GM12878 (cell line): ENCODE data around the gene RPL38.

Experiments used
- CHD4 ChIP-seq: fragments of 200-600 bp; sonication (generic); IDR thresholded peaks from 2 replicates; pipeline ENCODE4 v1.6.1; 2016; ENCODE audit warnings: mild to moderate bottlenecking
- CTCF ChIP-seq, 3 experiments: IDR thresholded peaks in 2 of 3; conservative IDR thresholded peaks in 1 of 3; 2 replicates each; pipeline ENCODE4 v1.5.1; 2011; ENCODE audit warnings: low read depth in 3 of 3, low read length in 3 of 3, mild to moderate bottlenecking in 3 of 3, control low read depth in 2 of 3, moderate library complexity in 2 of 3, inconsistent platforms in 1 of 3, mixed read lengths in 1 of 3; ENCODE audit not compliant: control insufficient read depth in 2 of 3, insufficient read depth in 1 of 3; ENCODE audit errors: extremely low read depth in 1 of 3
- E2F8 ChIP-seq: fragments of 450-650 bp; IDR thresholded peaks from 2 replicates; pipeline ENCODE4 v1.6.1; 2018; ENCODE audit warnings: mild to moderate bottlenecking, low read depth, moderate library complexity; ENCODE audit not compliant: partially characterized antibody
- ETV6 ChIP-seq, 2 experiments: fragments of 450-650 bp in 1 of 2; IDR thresholded peaks in 1 of 2; conservative IDR thresholded peaks in 1 of 2; 2 replicates each; pipeline ENCODE4 v1.6.1; 2014; ENCODE audit warnings: antibody characterized with exemption in 1 of 2, borderline replicate concordance in 1 of 2, low read depth in 1 of 2, mild to moderate bottlenecking in 1 of 2, moderate library complexity in 1 of 2
- MTA2 ChIP-seq: fragments of 450-650 bp; IDR thresholded peaks from 2 replicates; pipeline ENCODE4 v1.6.1; 2016; ENCODE audit warnings: low read depth, mild to moderate bottlenecking, moderate library complexity
- NFYA ChIP-seq: IDR thresholded peaks from 2 replicates; pipeline ENCODE4 v1.6.1; 2011; ENCODE audit warnings: low read depth, mild to moderate bottlenecking, low read length, improper control_type of control experiment, borderline replicate concordance
- PAX5 ChIP-seq: IDR thresholded peaks from 2 replicates; pipeline ENCODE4 v1.6.1; 2011; ENCODE audit warnings: low read depth, low read length, borderline replicate concordance
- RFX5 ChIP-seq: IDR thresholded peaks from 2 replicates; pipeline ENCODE4 v1.6.1; 2011; ENCODE audit warnings: low read depth, low read length, improper control_type of control experiment
- SREBF2 ChIP-seq: IDR thresholded peaks from 2 replicates; pipeline ENCODE4 v1.6.1; 2012; ENCODE audit warnings: mild to moderate bottlenecking, low read length
- SRF ChIP-seq, 2 experiments: IDR thresholded peaks; 2 replicates each; pipeline ENCODE4 v1.6.1; 2011; ENCODE audit warnings: low read depth in 2 of 2, low read length in 2 of 2, mild to moderate bottlenecking in 1 of 2, moderate library complexity in 1 of 2
- TAF1 ChIP-seq: IDR thresholded peaks from 2 replicates; pipeline ENCODE4 v1.6.1; 2011; ENCODE audit warnings: mild to moderate bottlenecking, low read depth, low read length, borderline replicate concordance
- TBL1XR1 ChIP-seq: IDR thresholded peaks from 2 replicates; pipeline ENCODE4 v1.6.1; 2012; ENCODE audit warnings: low read depth, low read length, improper control_type of control experiment

- TF ChIP-seq NFYA (no peak), CTCF (IDR thresholded peaks at IDR 0.05 in 2 of 3, conservative IDR thresholded peaks at IDR 0.05 in 1 of 3; ENCODE audit: control insufficient read depth in 2 of 3, extremely low read depth in 1 of 3, insufficient read depth in 1 of 3, low read depth in 3 of 3, low read length in 3 of 3) (no peak), E2F8 (no peak), RFX5 (no peak), SREBF2 (no peak), TAF1 (no peak), ETV6 (conservative IDR thresholded peaks at IDR 0.05 in 1 of 2, IDR thresholded peaks at IDR 0.05 in 1 of 2; ENCODE audit: borderline replicate concordance in 1 of 2, low read depth in 1 of 2) (no peak), MTA2 (no peak), SRF (IDR thresholded peaks at IDR 0.05; ENCODE audit: low read depth in 2 of 2, low read length in 2 of 2) (no peak), CHD4 (no peak), PAX5 (no peak), TBL1XR1 (no peak)
Observed at GRCh38 chr17:74249590-74250270, 46.3 kb downstream of the RPL38 start.
